Left lung (tissue), 10 donors: ENCODE measurements around the gene FCHO2. TPM values are rescaled to one million over a fixed set of nuclear protein-coding genes. Genes with fewer than 3 reads are reported as not detected.

Experiments used
- ATAC-seq: fragments of 200-7000 bp; cut with Tn5 transposase; one replicate; pipeline ENCODE4 v1.9.1; 2020; ENCODE audit warnings: moderate library complexity
- DNase-seq, 4 donors: peaks; one replicate each; pipeline ENCODE4 v3.0.0-alpha.2; 2013 to 2020
- H3K27ac ChIP-seq, 2 donors: fragments of 200-600 bp; sonication (generic) in 1 of 2; one replicate each; pipeline versions ENCODE4 v1.5.0 to v1.8.0; 2020 to 2021
- H3K27me3 ChIP-seq, 2 donors: fragments of 200-600 bp; sonication (generic) in 1 of 2; one replicate each; pipeline versions ENCODE4 v1.5.0 to v1.8.0; 2020 to 2021
- H3K36me3 ChIP-seq, 2 donors: fragments of 200-600 bp; sonication (generic) in 1 of 2; one replicate each; pipeline versions ENCODE4 v1.5.0 to v1.8.0; 2020 to 2021
- H3K4me1 ChIP-seq, 2 donors: fragments of 200-600 bp; one replicate each; pipeline ENCODE4 v1.8.0; 2021
- H3K4me3 ChIP-seq, 2 donors: fragments of 200-600 bp; sonication (generic) in 1 of 2; one replicate each; pipeline versions ENCODE4 v1.5.0 to v1.8.0; 2020 to 2021; ENCODE audit warnings: mild to moderate bottlenecking in 1 of 2
- H3K9me3 ChIP-seq, 2 donors: fragments of 200-600 bp; sonication (generic) in 1 of 2; one replicate each; pipeline versions ENCODE4 v1.5.0 to v1.8.0; 2020 to 2021
- intact Hi-C, 2 donors: fragments of 100-400 bp; cut with DNase I; formaldehyde crosslinking; loops; one replicate each; pipeline versions ENCODE4 v1.11.2 to v1.14.2; 2022
- polyA plus RNA-seq, 6 donors: library from polyadenylated mRNA; unstranded; fragments of 120-200 nt; gene quantifications; one replicate each; pipeline ENCODE4 v1.2.1, GENCODE V29; 2013; ENCODE audit not compliant: insufficient read length in 6 of 6
- total RNA-seq, 2 donors: library from RNA; stranded (reverse); fragmentation: NEBNext Ultra II Directional; extraction: Animal tissue kit (Norgen Biotek cat#: 25700); gene quantifications; one replicate each; pipeline ENCODE4 v1.2.1, GENCODE V29; 2021
- TF ChIP-seq, protein P1 (sequence below), 2 donors: fragments of 200-600 bp; sonication (generic) in 1 of 2; IDR thresholded peaks; one replicate each; pipeline versions ENCODE4 v1.5.0 to v1.8.0; 2021; ENCODE audit warnings: antibody characterized with exemption in 2 of 2
- donor health status: DM: no; HTN: yes; CAD: no.
- donor health status: DM: no; HTN: no; CAD: no.

FCHO2 gene
- total and polyA plus RNA-seq, 8 donors: 25.7 to 71.1 (median 30.5) TPM

DNA sequence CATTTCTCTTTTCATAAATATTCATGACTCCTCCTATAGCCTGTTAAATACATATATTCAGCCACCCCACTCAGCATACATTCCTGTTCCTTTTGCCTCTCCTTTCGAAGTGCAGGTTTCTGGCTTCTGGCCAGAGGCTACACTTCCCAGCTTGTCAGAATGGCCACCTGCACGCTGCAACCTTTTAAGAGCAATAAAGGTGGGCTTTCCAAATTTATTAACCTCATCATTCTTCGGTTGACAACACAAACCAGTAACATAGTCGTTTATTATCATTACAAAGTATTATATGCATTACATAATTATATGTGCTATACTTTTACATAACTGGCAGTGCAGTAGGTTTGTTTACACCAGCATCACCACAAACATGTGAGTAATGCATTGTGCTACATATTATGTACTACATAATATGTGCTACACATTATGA, 148.0 kb downstream of the FCHO2 start:
- Histone ChIP-seq H3K4me1 (no peaks in the 10 kb centered on the region), H3K27ac (no peak overlapping the region), H3K4me3 (no peak overlapping the region), H3K27me3 (peaks cover 0 to 5% of the 10 kb centered on the region in 2 donors), H3K36me3 (no peaks in the 10 kb centered on the region), H3K9me3 (no peaks in the 10 kb centered on the region)
- intact Hi-C loops: no loop called here
- DNase-seq: no peak
- ATAC-seq: no peak
- TF ChIP-seq, protein P1, sequence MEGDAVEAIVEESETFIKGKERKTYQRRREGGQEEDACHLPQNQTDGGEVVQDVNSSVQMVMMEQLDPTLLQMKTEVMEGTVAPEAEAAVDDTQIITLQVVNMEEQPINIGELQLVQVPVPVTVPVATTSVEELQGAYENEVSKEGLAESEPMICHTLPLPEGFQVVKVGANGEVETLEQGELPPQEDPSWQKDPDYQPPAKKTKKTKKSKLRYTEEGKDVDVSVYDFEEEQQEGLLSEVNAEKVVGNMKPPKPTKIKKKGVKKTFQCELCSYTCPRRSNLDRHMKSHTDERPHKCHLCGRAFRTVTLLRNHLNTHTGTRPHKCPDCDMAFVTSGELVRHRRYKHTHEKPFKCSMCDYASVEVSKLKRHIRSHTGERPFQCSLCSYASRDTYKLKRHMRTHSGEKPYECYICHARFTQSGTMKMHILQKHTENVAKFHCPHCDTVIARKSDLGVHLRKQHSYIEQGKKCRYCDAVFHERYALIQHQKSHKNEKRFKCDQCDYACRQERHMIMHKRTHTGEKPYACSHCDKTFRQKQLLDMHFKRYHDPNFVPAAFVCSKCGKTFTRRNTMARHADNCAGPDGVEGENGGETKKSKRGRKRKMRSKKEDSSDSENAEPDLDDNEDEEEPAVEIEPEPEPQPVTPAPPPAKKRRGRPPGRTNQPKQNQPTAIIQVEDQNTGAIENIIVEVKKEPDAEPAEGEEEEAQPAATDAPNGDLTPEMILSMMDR (IDR thresholded peaks at IDR 0.05): no peak

DNA sequence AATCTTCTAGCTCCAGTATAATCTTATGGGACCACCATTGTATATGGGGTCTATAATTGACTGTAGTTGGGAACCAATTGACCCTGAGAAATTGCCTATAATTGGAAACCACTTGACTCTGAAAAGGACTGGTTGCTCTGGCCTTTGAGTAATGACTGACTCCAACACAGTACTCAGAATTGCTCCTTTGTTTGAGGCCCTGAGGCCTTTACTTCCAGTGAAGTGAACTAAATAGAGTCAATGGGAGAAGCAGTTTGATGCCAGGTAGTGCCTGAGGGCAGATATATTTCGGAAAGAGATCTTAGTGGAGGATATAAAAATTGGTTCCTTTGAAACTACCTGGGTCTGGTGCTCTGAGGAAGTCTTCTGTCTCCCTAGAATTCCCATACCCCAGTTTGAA, 148.5 kb downstream of the FCHO2 start:
- no peak for DNase-seq
- TF ChIP-seq, protein P1 (IDR thresholded peaks at IDR 0.05): no peak
- intact Hi-C loops: no loop called here
- Histone ChIP-seq H3K4me3 (no peak overlapping the region), H3K9me3 (no peaks in the 10 kb centered on the region), H3K27me3 (peaks cover 0 to 6% of the 10 kb centered on the region in 2 donors), H3K27ac (no peak overlapping the region), H3K4me1 (no peaks in the 10 kb centered on the region), H3K36me3 (no peaks in the 10 kb centered on the region)
- no peak for ATAC-seq

DNA sequence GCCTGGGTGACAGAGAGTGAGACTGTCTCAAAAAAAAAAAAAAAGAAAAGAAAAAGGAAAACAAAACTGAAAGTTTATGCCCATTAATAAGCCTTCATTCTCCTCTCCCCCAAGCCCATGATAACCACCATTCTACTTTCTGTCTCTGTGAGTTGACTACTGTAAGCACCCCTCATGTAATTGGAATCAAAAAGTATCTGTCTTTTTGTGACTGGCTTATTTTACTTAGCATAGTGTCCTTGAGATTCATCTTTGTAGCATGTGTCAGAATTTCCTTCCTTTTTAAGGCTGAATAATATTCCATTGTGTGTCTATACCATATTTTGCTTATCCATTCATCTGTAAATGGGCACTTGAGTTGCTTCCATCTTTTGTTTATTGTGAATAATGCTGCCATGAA, 150.5 kb downstream of the FCHO2 start:
- H3K4me1 ChIP-seq: no peaks in the 10 kb centered on the region
- H3K27ac ChIP-seq: no peak overlapping the region
- ATAC-seq (no peak), DNase-seq (no peak)
- TF ChIP-seq, protein P1 (IDR thresholded peaks at IDR 0.05): no peak
- no peaks in the 10 kb centered on the region for H3K9me3 ChIP-seq
- no peak overlapping the region for H3K4me3 ChIP-seq
- H3K36me3 ChIP-seq: no peaks in the 10 kb centered on the region
- H3K27me3 ChIP-seq: peaks cover 0 to 6% of the 10 kb centered on the region in 2 donors
- intact Hi-C loops: no loop called here

DNA sequence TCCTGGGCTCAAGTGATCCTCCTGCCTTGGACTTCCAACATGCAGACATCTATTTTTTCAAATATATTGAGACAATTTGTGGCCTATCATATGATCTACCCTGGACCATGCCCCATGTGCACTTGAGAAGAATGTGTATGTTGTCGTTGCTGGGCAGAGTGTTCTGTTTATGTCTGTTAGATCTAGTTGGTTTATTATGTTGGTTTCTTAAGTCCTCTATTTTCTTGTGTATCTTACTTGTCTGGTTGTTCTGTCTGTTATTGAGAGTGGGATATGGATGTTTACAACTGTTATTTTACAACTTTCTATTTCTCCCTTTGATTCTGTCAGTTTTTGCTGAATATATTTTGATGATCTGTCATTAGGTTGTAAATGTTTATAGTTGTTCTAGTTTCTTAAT, 154.3 kb downstream of the FCHO2 start:
- TF ChIP-seq, protein P1 (IDR thresholded peaks at IDR 0.05): no peak
- no peaks in the 10 kb centered on the region for H3K4me1 ChIP-seq
- peaks cover 0 to 6% of the 10 kb centered on the region in 2 donors for H3K27me3 ChIP-seq
- H3K27ac ChIP-seq: no peak overlapping the region
- H3K9me3 ChIP-seq: no peaks in the 10 kb centered on the region
- H3K36me3 ChIP-seq: no peaks in the 10 kb centered on the region
- intact Hi-C loops: no loop called here
- ATAC-seq (no peak), DNase-seq (no peak)
- H3K4me3 ChIP-seq: no peak overlapping the region

DNA sequence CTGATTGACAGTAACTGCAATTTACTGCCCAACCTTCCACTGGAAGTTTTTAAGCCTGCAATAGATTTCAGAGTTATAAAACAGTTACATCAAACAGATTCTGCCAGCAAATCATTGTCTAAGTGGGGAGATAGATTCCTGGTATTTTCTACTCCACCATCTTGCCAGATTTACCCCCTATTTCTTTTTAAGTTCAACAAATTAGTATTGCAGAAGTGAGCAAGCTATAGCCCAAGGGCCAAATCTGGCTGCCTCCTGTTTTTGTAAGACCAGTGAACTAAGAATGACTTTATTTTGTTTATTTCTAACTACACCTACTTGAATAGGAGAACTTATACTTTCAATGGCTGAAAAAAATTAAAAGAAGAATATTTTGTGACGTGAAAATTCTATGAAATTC, 155.7 kb downstream of the FCHO2 start:
- ATAC-seq (no peak), DNase-seq (no peak)
- Histone ChIP-seq H3K36me3 (no peaks in the 10 kb centered on the region), H3K27me3 (peaks cover 0 to 6% of the 10 kb centered on the region in 2 donors), H3K27ac (no peak overlapping the region), H3K9me3 (no peaks in the 10 kb centered on the region), H3K4me3 (no peak overlapping the region), H3K4me1 (no peaks in the 10 kb centered on the region)
- intact Hi-C loops: no loop called here
- TF ChIP-seq, protein P1 (IDR thresholded peaks at IDR 0.05): no peak
